ENCODE measurements around the gene NOD2. TPM values are rescaled to one million over a fixed set of nuclear protein-coding genes. Genes with fewer than 3 reads are reported as not detected.

NOD2 gene
- total RNA-seq, 6 experiments from 2014 or later, result not detected

GRCh38 chr16:50743581-50744225 is 50.3 kb downstream of the NOD2 start:
- Mint-ChIP-seq H3K4me1 (ENCODE audit: low read depth) (peaks cover 47% of the 10 kb centered on the region), H3K27ac (peak overlapping the region; percentile 81), H3K4me3 (peak overlapping the region; percentile 84), H3K9me3 (no peaks in the 10 kb centered on the region), H3K36me3 (ENCODE audit: low read depth) (peaks cover 5% of the 10 kb centered on the region), H3K27me3 (ENCODE audit: insufficient read depth) (peaks cover 6% of the 10 kb centered on the region)
- TF ChIP-seq, protein P1, sequence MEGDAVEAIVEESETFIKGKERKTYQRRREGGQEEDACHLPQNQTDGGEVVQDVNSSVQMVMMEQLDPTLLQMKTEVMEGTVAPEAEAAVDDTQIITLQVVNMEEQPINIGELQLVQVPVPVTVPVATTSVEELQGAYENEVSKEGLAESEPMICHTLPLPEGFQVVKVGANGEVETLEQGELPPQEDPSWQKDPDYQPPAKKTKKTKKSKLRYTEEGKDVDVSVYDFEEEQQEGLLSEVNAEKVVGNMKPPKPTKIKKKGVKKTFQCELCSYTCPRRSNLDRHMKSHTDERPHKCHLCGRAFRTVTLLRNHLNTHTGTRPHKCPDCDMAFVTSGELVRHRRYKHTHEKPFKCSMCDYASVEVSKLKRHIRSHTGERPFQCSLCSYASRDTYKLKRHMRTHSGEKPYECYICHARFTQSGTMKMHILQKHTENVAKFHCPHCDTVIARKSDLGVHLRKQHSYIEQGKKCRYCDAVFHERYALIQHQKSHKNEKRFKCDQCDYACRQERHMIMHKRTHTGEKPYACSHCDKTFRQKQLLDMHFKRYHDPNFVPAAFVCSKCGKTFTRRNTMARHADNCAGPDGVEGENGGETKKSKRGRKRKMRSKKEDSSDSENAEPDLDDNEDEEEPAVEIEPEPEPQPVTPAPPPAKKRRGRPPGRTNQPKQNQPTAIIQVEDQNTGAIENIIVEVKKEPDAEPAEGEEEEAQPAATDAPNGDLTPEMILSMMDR (IDR thresholded peaks at IDR 0.05), result no peak
- no peak for DNase-seq

GRCh38 chr16:50744881-50745280 is 51.5 kb downstream of the NOD2 start:
- peak overlapping the region; percentile 49 for H3K4me3 Mint-ChIP-seq
- peak overlapping the region; percentile 71 for H3K27ac Mint-ChIP-seq
- DNase-seq, result peak; percentile 28
- H3K36me3 Mint-ChIP-seq (ENCODE audit: low read depth), result peaks cover 12% of the 10 kb centered on the region
- no peaks in the 10 kb centered on the region for H3K9me3 Mint-ChIP-seq
- TF ChIP-seq, protein P1 (IDR thresholded peaks at IDR 0.05), result no peak
- H3K4me1 Mint-ChIP-seq (ENCODE audit: low read depth), result peaks cover 47% of the 10 kb centered on the region
- H3K27me3 Mint-ChIP-seq (ENCODE audit: insufficient read depth), result peaks cover 1% of the 10 kb centered on the region

DNA sequence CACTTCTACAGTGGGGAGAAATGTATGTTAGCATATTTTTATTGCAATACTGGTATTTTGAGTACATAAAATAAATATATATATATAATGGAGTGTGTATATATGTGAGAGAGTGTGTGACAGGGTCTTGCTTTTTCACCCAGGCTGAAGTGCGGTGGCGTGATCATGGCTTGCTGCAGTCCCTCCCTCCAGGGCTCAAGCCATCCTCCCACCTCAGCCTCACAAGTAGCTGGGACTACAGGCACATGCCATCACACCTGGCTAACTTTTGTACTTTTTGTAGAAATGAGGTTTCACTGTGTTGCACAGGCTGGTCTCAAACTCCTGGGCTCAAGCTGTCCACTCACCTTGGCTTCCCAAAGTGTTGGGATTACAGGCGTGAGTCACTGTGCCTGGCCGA is 52.5 kb downstream of the NOD2 start:
- H3K27ac Mint-ChIP-seq, result no peak overlapping the region; the same call in 1 of the 2 replicates
- peaks cover 12% of the 10 kb centered on the region for H3K36me3 Mint-ChIP-seq (ENCODE audit: low read depth)
- TF ChIP-seq, protein P1 (IDR thresholded peaks at IDR 0.05), result no peak
- peaks cover 1% of the 10 kb centered on the region for H3K27me3 Mint-ChIP-seq (ENCODE audit: insufficient read depth)
- no peak for DNase-seq
- no peaks in the 10 kb centered on the region for H3K9me3 Mint-ChIP-seq
- peaks cover 39% of the 10 kb centered on the region for H3K4me1 Mint-ChIP-seq (ENCODE audit: low read depth)
- H3K4me3 Mint-ChIP-seq, result no peak overlapping the region

DNA sequence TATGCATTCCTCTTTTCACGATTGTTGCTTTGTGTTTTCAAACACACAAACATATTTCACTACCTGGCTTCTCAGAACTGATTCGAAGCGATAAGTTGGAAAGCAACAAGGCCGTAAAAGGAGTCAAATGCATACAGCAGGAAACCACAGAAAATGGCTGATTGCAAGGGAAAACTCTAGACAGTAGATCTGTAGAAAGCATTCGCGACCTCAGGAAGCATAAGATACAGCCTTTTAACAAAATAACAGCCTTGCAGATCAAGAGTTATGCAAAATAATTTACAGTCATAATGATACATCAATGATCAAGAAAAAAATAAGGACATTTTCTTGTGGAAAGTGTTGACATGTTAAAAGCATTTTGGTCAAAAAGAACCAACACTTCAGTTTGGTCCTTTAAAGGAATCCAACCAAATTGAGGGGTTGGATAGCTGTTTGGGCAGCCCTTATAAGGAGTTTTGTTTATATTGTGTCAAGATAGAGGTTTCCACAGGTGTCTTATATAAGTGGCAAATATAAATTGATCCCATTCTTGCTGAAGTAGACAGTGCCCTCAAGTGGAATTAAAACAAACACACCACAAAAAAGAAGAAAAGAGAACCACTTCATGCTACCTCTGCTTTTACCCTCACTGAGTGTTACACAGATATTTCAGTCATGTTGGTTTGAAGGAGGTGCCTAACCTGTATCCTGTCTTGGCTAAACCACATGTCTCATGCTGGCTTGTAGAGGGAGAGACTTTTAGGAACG is 54.0 kb downstream of the NOD2 start:
- H3K4me1 Mint-ChIP-seq (ENCODE audit: low read depth), result peaks cover 33% of the 10 kb centered on the region

DNA sequence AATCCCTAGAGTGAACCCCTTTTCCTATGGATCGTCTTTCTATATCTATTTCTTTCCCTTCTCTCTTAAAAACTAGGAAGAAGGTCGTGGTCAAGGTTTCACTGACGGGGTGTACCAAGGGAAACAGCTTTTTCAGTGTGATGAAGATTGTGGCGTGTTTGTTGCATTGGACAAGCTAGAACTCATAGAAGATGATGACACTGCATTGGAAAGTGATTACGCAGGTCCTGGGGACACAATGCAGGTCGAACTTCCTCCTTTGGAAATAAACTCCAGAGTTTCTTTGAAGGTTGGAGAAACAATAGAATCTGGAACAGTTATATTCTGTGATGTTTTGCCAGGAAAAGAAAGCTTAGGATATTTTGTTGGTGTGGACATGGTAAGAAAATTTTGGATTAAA is 58.1 kb downstream of the NOD2 start:
- Mint-ChIP-seq H3K4me3 (no peak overlapping the region), H3K36me3 (ENCODE audit: low read depth) (peaks cover 19% of the 10 kb centered on the region), H3K27me3 (ENCODE audit: insufficient read depth) (no peaks in the 10 kb centered on the region), H3K9me3 (no peaks in the 10 kb centered on the region), H3K27ac (no peak overlapping the region), H3K4me1 (ENCODE audit: low read depth) (no peaks in the 10 kb centered on the region)
- DNase-seq, result no peak
- TF ChIP-seq, protein P1 (IDR thresholded peaks at IDR 0.05), result no peak

More for the DNA sequence above, 54.0 kb downstream of the NOD2 start:
- no peak overlapping the region for H3K27ac Mint-ChIP-seq
- DNase-seq, result no peak
- H3K9me3 Mint-ChIP-seq, result no peaks in the 10 kb centered on the region
- H3K36me3 Mint-ChIP-seq (ENCODE audit: low read depth), result peaks cover 12% of the 10 kb centered on the region
- TF ChIP-seq, protein P1 (IDR thresholded peaks at IDR 0.05), result peak; percentile 61
- H3K4me3 Mint-ChIP-seq, result no peak overlapping the region
- peaks cover 1% of the 10 kb centered on the region; the same call in 1 of the 2 replicates for H3K27me3 Mint-ChIP-seq (ENCODE audit: insufficient read depth)
